Loucy (cell line): ENCODE data around the gene EMC6.

ENCODE experiments used
- CTCF ChIP-seq: fragments of 200-600 bp; sonication (generic); conservative IDR thresholded peaks from 2 replicates; pipeline ENCODE4 v1.5.1; 2014; ENCODE audit warnings: mild to moderate bottlenecking, antibody characterized with exemption, low read length
- EZH2phosphoT487 ChIP-seq: fragments of 200-600 bp; IDR thresholded peaks from 2 replicates; pipeline ENCODE4 v1.6.1; 2018; ENCODE audit warnings: antibody characterized with exemption, mild to moderate bottlenecking, moderate library complexity, borderline replicate concordance

DNA sequence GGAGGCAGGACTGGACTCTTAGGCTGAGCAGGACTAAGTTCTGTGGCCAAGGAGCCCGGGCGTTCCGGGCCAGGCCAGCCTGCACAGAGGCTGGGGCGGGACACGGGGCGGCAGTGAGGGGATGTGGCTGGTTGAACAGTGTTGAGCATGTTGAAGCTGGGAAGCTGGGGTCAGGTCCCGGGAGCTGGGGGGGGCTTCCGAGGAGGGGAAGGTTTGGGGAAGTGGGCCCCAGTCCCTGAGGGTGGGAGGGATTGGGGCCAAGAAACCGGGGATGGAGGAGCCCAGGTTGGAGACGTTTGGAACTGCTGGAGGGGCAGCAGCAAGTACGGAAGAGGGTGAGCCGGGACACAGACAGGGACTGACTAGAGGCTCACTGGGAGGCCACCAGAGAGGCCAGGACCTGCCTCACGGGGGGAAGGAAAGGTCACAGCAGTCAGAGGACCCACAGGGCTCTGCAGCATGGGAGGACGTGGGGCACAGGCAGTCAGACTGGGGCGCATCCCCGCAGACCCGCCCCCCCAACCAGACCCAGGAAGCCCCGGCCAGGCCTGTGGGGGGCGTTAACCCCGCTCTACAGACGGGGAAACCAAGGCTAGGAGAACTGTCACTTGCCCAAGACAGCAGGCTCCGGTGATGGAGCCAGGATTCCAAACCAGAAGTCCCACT lies 9.7 kb upstream of the EMC6 start:
- no peak for TF ChIP-seq CTCF
- no peak for TF ChIP-seq EZH2phosphoT487
